ENCODE measurements around the gene DACH1.

Gene DACH1

DNA sequence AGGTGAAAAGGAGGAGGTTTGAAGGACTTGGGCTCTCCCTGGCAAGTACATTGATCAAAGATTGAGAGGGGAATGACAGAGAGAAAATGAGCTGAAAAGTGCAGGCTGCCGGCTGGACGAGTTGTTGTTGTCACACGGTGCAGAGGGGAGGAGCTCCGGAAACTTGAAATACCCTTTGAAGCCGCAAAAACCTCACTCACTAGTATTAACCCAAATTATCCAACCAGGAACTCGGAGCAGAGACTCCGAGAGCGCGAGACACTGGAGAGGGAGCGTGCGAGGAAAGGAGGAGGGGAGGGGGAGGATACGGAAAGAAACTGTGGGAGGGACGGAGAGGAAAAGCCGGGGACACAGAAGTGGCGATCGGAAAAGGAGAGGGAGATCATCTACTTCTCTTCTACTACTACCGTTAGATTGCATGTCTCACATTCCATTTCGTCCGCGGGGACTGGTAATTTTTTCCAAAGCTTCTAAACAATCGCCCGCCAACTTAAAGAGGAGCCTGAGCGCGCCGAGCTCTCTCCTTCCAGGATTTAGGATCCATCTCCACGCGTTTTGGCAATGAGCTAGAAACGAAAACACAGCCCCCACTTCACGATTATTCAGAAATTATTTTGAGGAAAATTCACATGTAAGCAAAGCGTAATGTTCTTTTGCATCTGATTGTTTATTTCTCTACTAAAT lies at the start of gene DACH1 (continued):
- TF ChIP-seq, protein P1, sequence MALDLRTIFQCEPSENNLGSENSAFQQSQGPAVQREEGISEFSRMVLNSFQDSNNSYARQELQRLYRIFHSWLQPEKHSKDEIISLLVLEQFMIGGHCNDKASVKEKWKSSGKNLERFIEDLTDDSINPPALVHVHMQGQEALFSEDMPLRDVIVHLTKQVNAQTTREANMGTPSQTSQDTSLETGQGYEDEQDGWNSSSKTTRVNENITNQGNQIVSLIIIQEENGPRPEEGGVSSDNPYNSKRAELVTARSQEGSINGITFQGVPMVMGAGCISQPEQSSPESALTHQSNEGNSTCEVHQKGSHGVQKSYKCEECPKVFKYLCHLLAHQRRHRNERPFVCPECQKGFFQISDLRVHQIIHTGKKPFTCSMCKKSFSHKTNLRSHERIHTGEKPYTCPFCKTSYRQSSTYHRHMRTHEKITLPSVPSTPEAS (tag by site-specific recombination; IDR thresholded peaks at IDR 0.05): no peak
- TF ChIP-seq, protein P2, sequence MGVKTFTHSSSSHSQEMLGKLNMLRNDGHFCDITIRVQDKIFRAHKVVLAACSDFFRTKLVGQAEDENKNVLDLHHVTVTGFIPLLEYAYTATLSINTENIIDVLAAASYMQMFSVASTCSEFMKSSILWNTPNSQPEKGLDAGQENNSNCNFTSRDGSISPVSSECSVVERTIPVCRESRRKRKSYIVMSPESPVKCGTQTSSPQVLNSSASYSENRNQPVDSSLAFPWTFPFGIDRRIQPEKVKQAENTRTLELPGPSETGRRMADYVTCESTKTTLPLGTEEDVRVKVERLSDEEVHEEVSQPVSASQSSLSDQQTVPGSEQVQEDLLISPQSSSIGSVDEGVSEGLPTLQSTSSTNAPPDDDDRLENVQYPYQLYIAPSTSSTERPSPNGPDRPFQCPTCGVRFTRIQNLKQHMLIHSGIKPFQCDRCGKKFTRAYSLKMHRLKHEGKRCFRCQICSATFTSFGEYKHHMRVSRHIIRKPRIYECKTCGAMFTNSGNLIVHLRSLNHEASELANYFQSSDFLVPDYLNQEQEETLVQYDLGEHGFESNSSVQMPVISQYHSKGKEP (tag by site-specific recombination; IDR thresholded peaks at IDR 0.05): 0 out of 2 replicates have a peak, but pooled peaks have one; percentile 27
- peak; percentile 88 for TF ChIP-seq OSR2 (tag by site-specific recombination; IDR thresholded peaks at IDR 0.05)
- TF ChIP-seq, protein P3, sequence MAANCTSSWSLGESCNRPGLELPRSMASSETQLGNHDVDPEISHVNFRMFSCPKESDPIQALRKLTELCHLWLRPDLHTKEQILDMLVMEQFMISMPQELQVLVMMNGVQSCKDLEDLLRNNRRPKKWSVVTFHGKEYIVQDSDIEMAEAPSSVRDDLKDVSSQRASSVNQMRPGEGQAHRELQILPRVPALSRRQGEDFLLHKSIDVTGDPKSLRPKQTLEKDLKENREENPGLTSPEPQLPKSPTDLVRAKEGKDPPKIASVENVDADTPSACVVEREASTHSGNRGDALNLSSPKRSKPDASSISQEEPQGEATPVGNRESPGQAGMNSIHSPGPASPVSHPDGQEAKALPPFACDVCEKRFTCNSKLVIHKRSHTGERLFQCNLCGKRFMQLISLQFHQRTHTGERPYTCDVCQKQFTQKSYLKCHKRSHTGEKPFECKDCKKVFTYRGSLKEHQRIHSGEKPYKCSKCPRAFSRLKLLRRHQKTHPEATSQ (tag by site-specific recombination; IDR thresholded peaks at IDR 0.05): no peak
- peak; percentile 96 for TF ChIP-seq TCF7L2 (IDR thresholded peaks at IDR 0.05; ENCODE audit: borderline replicate concordance, low read depth, low read length)
- no peak for TF ChIP-seq ZNF157 (tag by site-specific recombination; IDR thresholded peaks at IDR 0.05)
- no peak for TF ChIP-seq ZNF747 (tag by site-specific recombination; IDR thresholded peaks at IDR 0.05)
- no peak for TF ChIP-seq ZNF677 (tag by site-specific recombination; IDR thresholded peaks at IDR 0.05)
- peak; percentile 70 for TF ChIP-seq ZFHX2 (tag by site-specific recombination; conservative IDR thresholded peaks at IDR 0.05)
- TF ChIP-seq, protein P4, sequence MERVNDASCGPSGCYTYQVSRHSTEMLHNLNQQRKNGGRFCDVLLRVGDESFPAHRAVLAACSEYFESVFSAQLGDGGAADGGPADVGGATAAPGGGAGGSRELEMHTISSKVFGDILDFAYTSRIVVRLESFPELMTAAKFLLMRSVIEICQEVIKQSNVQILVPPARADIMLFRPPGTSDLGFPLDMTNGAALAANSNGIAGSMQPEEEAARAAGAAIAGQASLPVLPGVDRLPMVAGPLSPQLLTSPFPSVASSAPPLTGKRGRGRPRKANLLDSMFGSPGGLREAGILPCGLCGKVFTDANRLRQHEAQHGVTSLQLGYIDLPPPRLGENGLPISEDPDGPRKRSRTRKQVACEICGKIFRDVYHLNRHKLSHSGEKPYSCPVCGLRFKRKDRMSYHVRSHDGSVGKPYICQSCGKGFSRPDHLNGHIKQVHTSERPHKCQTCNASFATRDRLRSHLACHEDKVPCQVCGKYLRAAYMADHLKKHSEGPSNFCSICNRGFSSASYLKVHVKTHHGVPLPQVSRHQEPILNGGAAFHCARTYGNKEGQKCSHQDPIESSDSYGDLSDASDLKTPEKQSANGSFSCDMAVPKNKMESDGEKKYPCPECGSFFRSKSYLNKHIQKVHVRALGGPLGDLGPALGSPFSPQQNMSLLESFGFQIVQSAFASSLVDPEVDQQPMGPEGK (tag by site-specific recombination; IDR thresholded peaks at IDR 0.05): peak; percentile 66
- no peak for TF ChIP-seq ZBTB7A (tag by site-specific recombination; IDR thresholded peaks at IDR 0.05; ENCODE audit: low read depth)

DNA sequence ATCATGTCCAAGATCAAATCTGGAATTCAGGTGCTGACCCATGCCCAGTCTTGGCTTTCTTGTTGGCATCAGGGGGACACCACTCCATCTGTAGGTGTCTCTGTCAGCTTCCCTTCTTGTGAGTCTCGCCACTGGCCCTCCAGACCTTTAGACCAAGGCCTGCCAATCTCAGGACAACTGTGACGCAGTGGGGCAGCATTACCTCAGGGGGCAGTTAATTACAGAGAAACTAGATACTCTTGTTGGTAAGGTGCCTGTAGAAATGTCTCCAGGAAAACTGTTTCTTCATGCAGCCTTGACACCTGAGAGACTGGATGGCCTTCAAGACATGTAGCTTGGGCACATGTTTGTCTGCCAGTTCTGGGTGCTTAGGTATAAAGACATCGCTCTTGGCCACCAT lies 46.7 kb upstream of the DACH1 start:
- H3K27ac ChIP-seq (ENCODE audit: extremely low read depth, low read depth, low read length): no peak overlapping the region
- no peak overlapping the region for H3K4me3 ChIP-seq (ENCODE audit: low read depth, low read length)
- H3K9me3 ChIP-seq (ENCODE audit: control insufficient read depth, insufficient read depth, low read depth, low read length): no peaks in the 10 kb centered on the region
- H3K4me1 ChIP-seq (ENCODE audit: control insufficient read depth, insufficient read depth, low read length): no peaks in the 10 kb centered on the region
- TF ChIP-seq, protein P5, sequence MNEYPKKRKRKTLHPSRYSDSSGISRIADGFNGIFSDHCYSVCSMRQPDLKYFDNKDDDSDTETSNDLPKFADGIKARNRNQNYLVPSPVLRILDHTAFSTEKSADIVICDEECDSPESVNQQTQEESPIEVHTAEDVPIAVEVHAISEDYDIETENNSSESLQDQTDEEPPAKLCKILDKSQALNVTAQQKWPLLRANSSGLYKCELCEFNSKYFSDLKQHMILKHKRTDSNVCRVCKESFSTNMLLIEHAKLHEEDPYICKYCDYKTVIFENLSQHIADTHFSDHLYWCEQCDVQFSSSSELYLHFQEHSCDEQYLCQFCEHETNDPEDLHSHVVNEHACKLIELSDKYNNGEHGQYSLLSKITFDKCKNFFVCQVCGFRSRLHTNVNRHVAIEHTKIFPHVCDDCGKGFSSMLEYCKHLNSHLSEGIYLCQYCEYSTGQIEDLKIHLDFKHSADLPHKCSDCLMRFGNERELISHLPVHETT (tag by site-specific recombination; IDR thresholded peaks at IDR 0.05): no peak
- no peaks in the 10 kb centered on the region for H3K36me3 ChIP-seq (ENCODE audit: control insufficient read depth in 2 of 2, insufficient read depth in 1 of 2, low read length in 2 of 2)
- ChIA-PET POLR2A (no interaction called here), CTCF (no interaction called here)

DNA sequence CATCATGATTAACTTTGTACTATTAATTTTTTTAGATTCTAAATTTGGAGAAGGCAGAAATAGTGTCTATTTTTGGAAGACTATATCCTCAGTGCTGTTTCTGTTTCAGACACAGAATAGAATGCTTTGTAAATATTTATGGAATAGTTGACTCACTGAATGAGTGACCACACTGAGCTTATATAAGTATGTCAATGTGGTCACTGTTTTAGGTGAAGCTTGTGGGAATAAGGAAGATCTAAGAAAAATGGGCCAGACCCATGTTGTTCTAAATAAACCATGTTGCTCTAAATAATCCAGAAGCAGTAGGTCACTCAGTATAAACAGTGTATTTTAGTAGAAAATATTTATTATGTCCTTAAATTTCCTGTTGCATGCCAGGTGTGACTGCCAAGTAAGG lies 45.5 kb upstream of the DACH1 start:
- Histone ChIP-seq H3K9me3 (ENCODE audit: control insufficient read depth, insufficient read depth, low read depth, low read length) (no peaks in the 10 kb centered on the region), H3K4me3 (ENCODE audit: low read depth, low read length) (no peak overlapping the region), H3K27ac (ENCODE audit: extremely low read depth, low read depth, low read length) (no peak overlapping the region), H3K4me1 (ENCODE audit: control insufficient read depth, insufficient read depth, low read length) (no peaks in the 10 kb centered on the region), H3K36me3 (ENCODE audit: control insufficient read depth in 2 of 2, insufficient read depth in 1 of 2, low read length in 2 of 2) (no peaks in the 10 kb centered on the region)
- CTCF ChIA-PET: interaction anchor here (0.9 kb wide), 1 partner anchor 10 kb away, joined by 4 read pairs; no protein-coding TSS in a partner anchor
- POLR2A ChIA-PET: no interaction called here
- TF ChIP-seq ZNF423 (tag by site-specific recombination; IDR thresholded peaks at IDR 0.05): no peak
- TF ChIP-seq ZNF248 (tag by site-specific recombination; IDR thresholded peaks at IDR 0.05): no peak
- TF ChIP-seq ZNF391 (tag by site-specific recombination; IDR thresholded peaks at IDR 0.05; ENCODE audit: borderline replicate concordance, low read depth): no peak
- no peak for TF ChIP-seq ZNF514 (tag by site-specific recombination; IDR thresholded peaks at IDR 0.05)
- TF ChIP-seq ZNF707 (tag by site-specific recombination; IDR thresholded peaks at IDR 0.05): no peak
- TF ChIP-seq ZNF571 (tag by site-specific recombination; IDR thresholded peaks at IDR 0.05): no peak
- no peak for TF ChIP-seq ZNF354C (tag by site-specific recombination; IDR thresholded peaks at IDR 0.05; ENCODE audit: borderline replicate concordance, low read depth)
- TF ChIP-seq, protein P6, sequence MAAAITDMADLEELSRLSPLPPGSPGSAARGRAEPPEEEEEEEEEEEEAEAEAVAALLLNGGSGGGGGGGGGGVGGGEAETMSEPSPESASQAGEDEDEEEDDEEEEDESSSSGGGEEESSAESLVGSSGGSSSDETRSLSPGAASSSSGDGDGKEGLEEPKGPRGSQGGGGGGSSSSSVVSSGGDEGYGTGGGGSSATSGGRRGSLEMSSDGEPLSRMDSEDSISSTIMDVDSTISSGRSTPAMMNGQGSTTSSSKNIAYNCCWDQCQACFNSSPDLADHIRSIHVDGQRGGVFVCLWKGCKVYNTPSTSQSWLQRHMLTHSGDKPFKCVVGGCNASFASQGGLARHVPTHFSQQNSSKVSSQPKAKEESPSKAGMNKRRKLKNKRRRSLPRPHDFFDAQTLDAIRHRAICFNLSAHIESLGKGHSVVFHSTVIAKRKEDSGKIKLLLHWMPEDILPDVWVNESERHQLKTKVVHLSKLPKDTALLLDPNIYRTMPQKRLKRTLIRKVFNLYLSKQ (tag by site-specific recombination; IDR thresholded peaks at IDR 0.05; ENCODE audit: borderline replicate concordance): no peak
